MM.1S (cell line): ENCODE measurements around the gene SOX13.

Experiments used
- CTCF ChIP-seq: fragments of 300-600 bp; sonication (generic); IDR thresholded peaks from 2 replicates; pipeline ENCODE4 v1.5.1; 2016; ENCODE audit warnings: antibody characterized with exemption, low read length, mixed read lengths
- EZH2 ChIP-seq: fragments of 300-600 bp; sonication (generic); optimal IDR thresholded peaks from 2 replicates; pipeline ENCODE3; 2017; ENCODE audit warnings: low read depth, mild to moderate bottlenecking, antibody characterized with exemption, low read length, mixed read lengths
- EZH2phosphoT487 ChIP-seq: fragments of 300-600 bp; sonication (generic); IDR thresholded peaks from 2 replicates; pipeline ENCODE4 v1.6.1; 2018; ENCODE audit warnings: antibody characterized with exemption, low read length

GRCh38 chr1:204051718-204052117 is 21.2 kb upstream of the SOX13 start:
- TF ChIP-seq CTCF (no peak), EZH2phosphoT487 (no peak), EZH2 (no peak)
